GM21515 (cell line): ENCODE results near the gene PRDM5.

ENCODE experiments used
- ATAC-seq: cut with Tn5 transposase; IDR thresholded peaks from one replicate; pipeline ENCODE4 v1.9.1; 2021; ENCODE audit not compliant: unreplicated experiment

The PRDM5 gene

GRCh38 chr4:120915336-120915735 is 7.2 kb downstream of the PRDM5 start:
- ATAC-seq, result no peak

GRCh38 chr4:120903419-120903818 is 19.1 kb downstream of the PRDM5 start:
- ATAC-seq, result no peak

- no peak for ATAC-seq
These were observed 19.6 kb downstream of the PRDM5 start for GRCh38 chr4:120902925-120903324.

- no peak for ATAC-seq
These were observed 20.8 kb downstream of the PRDM5 start for GRCh38 chr4:120901731-120902130.

- no peak for ATAC-seq
These were observed 24.4 kb downstream of the PRDM5 start for GRCh38 chr4:120897981-120898719.

- ATAC-seq, result no peak
These were observed 27.0 kb downstream of the PRDM5 start for GRCh38 chr4:120895554-120895953.

GRCh38 chr4:120893314-120893713 is 29.2 kb downstream of the PRDM5 start:
- no peak for ATAC-seq

GRCh38 chr4:120886191-120886590 is 36.3 kb downstream of the PRDM5 start:
- no peak for ATAC-seq

- ATAC-seq, result no peak
These were observed 40.7 kb downstream of the PRDM5 start for GRCh38 chr4:120881846-120882245.

- no peak for ATAC-seq
These were observed 41.2 kb downstream of the PRDM5 start for GRCh38 chr4:120881351-120881750.

- ATAC-seq, result no peak
These were observed 45.5 kb downstream of the PRDM5 start for GRCh38 chr4:120877021-120877420.

GRCh38 chr4:120874792-120875774 is 47.4 kb downstream of the PRDM5 start:
- ATAC-seq, result no peak

- no peak for ATAC-seq
These were observed 49.0 kb downstream of the PRDM5 start for GRCh38 chr4:120873554-120873953.

GRCh38 chr4:120871173-120871572 is 51.4 kb downstream of the PRDM5 start:
- ATAC-seq, result no peak

GRCh38 chr4:120870279-120870673 is 52.2 kb downstream of the PRDM5 start:
- ATAC-seq, result no peak

- ATAC-seq, result no peak
These were observed 52.8 kb downstream of the PRDM5 start for GRCh38 chr4:120869613-120870278.

GRCh38 chr4:120867506-120867905 is 55.0 kb downstream of the PRDM5 start:
- ATAC-seq, result no peak

- ATAC-seq, result no peak
These were observed 56.5 kb downstream of the PRDM5 start for GRCh38 chr4:120865985-120866384.

GRCh38 chr4:120864969-120865368 is 57.6 kb downstream of the PRDM5 start:
- no peak for ATAC-seq

- no peak for ATAC-seq
These were observed 60.1 kb downstream of the PRDM5 start for GRCh38 chr4:120862432-120862831.

GRCh38 chr4:120861852-120862251 is 60.7 kb downstream of the PRDM5 start:
- ATAC-seq, result no peak
